Forelimb muscle (tissue), 1 donor: Measurements from ENCODE around the gene ERN1. TPM values are rescaled to one million over a fixed set of nuclear protein-coding genes. Genes with fewer than 3 reads are reported as not detected.

Source experiments
- DNase-seq: peaks from one replicate; pipeline ENCODE4 v3.0.0-alpha.2; 2013; ENCODE audit warnings: low read depth
- polyA plus RNA-seq: library from polyadenylated mRNA; unstranded; fragments of 120-200 nt; gene quantifications from one replicate; pipeline ENCODE4 v1.2.1, GENCODE V29; 2013; ENCODE audit not compliant: insufficient read length

The ERN1 gene
- polyA plus RNA-seq, 1 donor, result 5.6 TPM

DNA sequence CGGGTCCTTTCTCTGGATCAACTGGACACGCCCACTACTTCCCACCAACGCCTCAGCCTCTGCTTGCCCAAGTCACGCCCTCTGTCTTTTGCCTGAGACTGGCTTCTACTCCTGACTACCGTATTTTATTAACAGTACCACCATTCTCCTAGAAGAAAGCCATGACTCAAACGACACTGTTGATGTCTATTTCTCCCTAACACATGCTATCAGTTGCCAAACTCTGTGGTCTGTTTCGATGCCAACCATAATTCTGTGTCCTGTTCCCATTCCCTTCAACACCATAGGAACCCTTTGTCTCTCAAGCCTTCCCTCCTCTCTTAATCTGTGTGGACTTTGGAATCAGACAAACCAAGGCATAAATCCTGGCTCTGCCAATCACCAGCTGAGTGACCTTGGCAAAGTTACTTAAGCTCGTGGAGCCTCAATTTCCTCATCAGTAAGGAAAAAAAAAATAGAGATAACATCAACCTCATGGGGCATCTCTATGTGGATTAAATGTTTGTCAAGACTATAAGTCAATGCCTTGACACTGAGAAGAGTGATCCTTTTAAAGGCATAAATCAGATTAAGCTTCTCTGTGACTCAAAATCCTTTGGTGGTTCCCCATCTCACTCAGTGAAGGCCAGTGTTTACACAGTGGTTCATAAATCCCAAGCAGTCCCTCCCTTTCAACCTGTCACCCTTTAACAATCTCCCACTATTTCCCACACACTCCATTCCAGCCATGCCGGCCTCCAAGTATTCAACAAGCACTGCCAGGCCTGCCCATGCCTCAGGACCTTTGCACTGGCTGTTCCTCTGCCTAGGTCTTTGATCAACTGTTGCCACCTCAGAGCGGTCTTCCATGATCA lies 45.6 kb downstream of the ERN1 start:
- DNase-seq, result no peak

- no peak for DNase-seq
Observed at GRCh38 chr17:64083563-64084085, 46.3 kb downstream of the ERN1 start.

DNA sequence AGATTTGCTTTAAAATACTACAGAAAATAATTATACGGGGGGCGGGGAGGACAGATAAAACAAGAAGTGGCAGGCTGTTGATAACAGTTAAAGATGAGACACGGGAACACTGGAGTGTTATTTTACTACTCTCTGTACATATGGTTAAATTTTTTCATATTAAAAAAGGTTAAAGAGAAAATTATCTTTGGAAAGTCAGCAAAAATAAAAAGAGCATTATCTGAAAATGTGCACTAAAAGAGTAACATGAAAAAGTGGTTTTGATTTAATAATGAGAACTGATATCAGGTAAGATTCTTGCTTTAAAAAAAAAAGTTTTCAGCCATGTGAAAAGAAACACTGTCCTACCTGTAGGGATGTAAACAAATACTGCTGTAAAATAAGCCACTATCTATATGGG lies 46.9 kb downstream of the ERN1 start:
- DNase-seq, result no peak

DNA sequence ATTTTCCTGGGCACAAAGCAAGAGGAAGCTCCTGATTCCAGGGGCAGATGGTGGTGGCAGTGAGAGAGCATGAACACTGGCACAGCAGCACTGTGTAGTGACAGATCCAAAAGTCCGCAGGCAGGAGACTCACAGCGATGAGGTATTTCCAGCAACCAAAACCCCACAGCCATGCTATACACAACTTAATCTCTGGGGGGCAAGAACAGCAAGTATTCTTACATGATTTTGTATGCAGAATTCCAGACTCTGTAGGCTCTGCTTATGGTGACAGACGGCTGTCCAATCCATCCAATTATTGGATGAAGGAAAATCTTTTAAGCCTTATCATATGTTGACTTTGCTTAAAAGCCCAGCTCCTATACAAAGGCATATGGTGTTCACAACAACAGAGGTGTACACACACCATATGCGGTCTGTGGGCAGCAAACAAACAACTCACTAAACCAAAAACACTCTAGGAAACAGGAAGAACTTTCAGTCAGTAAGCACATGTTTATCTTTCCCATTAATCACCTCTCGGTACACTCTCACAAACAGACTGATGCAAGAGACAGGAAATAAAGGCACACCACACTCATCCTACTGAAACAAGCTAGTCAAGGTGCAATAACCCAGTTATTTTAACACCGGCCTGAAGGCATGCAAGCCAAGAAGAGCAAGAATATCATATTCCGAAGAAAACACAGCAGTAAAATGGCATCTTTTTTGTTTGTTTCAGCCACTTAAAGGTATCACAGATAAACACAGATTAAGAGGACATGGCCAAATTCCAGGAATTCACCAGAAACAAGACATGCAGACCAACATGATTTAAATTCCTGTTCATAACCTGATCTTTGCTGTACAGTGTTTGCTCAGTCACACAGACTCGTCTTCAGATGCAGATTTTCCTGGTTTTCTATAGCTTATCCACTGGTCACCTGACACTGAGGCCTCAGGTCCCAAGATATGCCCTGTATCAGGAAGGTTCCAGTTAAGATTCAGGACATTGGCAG lies 47.8 kb downstream of the ERN1 start:
- no peak for DNase-seq

DNA sequence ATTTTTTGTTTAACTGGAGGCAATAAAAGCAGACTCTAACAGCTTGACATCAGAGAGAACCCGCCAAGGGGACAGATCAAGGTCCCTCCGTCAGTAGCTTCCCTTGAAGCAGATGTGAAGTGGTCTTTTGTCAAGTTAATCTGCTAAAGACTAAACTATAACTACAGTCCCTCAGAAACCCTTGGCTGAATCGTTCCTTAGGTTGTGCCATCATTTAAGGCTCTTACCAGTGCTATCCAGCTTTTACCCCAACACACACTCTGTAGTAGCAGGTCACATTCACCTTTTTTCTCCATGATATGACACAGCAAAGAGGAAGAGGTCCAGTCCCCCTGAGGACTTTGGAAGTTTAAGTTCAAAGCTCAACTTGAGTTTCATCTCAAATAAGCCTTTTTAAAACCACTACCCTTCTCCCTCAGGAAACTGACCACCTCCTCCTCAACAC lies 49.7 kb downstream of the ERN1 start:
- DNase-seq, result no peak

DNA sequence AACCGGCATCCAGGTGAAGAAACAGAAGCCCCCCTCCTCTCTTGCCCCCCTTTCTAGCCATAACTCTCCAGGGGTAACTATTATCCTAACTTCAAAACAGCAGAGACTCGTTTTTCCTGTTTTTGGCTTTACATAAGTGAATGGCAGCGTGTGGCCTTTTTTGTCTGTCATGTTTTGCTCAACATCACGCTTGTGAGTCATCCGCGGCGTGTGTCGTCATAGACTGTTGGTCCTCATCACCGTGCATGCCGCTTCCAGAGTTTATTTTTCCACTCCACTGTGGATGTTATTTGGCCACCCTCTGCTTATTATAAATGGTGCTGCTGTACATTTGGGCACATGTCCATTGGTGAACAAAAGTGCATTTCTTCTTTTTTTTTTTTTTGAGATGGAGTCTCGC lies 52.6 kb downstream of the ERN1 start:
- no peak for DNase-seq

- no peak for DNase-seq
Observed at GRCh38 chr17:64075913-64076312, 54.0 kb downstream of the ERN1 start.

GRCh38 chr17:64074704-64075426 lies 55.1 kb downstream of the ERN1 start:
- DNase-seq, result no peak

GRCh38 chr17:64073771-64074703 lies 55.9 kb downstream of the ERN1 start:
- DNase-seq, result no peak

DNA sequence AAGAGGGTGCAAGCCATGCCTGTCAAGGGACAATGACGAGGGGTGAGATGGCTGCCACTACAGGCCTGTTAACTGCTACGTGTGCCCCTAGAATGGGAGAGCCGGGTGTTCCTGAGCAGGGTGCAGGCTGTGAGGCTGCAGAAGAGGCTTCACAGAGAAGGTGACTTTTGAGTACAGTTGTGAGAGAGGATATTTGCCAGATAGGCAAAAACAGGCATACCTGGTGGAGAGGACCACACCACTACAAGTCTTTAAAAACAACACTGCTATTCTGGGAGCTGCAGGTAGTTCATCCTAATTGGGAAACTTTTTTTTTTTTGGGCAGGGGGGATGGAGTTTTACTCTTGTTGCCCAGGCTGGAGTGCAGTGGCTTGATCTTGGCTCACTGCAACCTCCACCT lies 58.8 kb downstream of the ERN1 start:
- DNase-seq, result no peak

GRCh38 chr17:64070213-64070612 lies 59.7 kb downstream of the ERN1 start:
- DNase-seq, result no peak

- no peak for DNase-seq
Observed at GRCh38 chr17:64069143-64069542, 60.8 kb downstream of the ERN1 start.

- DNase-seq, result no peak
Observed at GRCh38 chr17:64067657-64068056, 62.3 kb downstream of the ERN1 start.

- no peak for DNase-seq
Observed at GRCh38 chr17:64066716-64067115, 63.2 kb downstream of the ERN1 start.

GRCh38 chr17:64065161-64065560 lies 64.8 kb downstream of the ERN1 start:
- DNase-seq, result no peak

DNA sequence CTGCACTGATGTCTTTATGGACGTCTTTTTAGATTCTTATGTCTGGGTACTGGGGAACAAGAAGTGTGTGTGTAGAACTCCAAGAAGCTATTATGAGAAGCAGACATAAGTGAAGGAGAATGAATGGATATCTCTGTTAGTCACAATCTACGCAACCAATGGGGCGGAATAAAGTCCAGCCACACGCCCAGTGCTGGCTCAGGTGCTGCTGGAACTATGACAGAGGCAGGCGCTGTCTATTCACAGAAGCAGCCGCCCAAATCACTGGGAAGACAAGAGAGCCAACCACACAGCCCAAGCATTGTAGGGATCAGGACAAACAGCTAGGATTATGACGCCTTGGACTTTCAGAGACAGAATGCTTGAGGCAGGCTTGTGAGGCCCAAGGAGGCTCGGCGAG lies 65.6 kb downstream of the ERN1 start:
- no peak for DNase-seq

GRCh38 chr17:64063766-64064224 lies 66.1 kb downstream of the ERN1 start:
- no peak for DNase-seq

DNA sequence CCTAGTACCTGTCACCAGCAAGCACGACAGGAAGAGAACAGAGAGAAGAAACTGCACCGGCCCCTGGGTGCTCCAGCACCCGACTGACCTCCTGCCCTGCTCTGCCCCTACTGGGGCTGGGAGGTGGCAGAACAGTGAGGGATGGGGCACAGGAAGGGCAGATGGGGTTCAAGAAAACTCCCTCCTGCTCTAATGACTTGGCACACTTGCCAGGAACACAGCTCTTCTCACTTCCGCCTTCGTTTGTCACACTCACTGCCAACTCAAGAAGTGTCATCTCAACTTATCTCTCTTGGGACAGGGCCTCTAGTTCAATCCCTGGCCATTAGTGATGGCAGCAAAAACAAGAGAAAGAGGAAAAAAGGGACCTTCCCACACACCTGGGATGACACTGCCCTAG lies 66.9 kb downstream of the ERN1 start:
- no peak for DNase-seq

DNA sequence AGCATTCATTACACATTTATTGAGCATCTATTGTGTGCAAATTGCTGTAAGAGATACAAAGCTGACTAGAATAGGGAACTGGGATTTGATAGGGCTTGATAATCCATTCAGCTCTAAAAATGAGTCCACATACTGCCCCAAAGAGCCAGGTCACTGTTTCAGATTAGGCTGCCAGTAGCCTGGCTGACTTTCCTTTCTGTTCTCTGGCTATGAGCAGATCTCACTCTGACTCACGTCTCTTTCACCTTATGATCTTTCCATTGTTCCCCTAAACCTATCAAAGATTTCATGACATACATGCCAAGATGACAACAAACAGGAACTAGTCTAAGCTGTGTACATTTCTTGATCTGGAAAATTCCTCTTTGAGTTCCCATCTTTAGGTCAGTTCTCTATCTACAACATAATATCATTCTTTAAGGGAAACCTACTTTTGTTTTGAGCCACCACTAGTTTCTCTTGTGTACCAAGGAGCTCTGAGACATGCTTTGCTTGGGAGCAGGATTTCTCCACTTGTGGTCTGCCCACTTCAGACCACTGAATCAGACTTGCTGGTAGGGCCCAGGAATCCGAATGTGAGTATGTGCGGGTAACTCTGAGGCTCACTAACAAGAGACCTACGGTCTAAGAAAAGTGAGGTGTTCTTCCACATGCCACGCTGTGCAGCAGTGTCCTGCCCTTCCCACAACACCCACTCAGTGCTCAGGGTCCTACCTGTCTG lies 68.6 kb downstream of the ERN1 start:
- DNase-seq, result no peak

- no peak for DNase-seq
Observed at GRCh38 chr17:64060331-64060730, 69.6 kb downstream of the ERN1 start.
